Gastrocnemius medialis (tissue), 4 donors: Measurements from ENCODE around the gene PRKCE. TPM values are rescaled to one million over a fixed set of nuclear protein-coding genes. Genes with fewer than 3 reads are reported as not detected.

ENCODE experiments used
- ATAC-seq, 2 donors: fragments of 150-250 bp; one replicate each; pipeline ENCODE4 v1.9.1; 2016
- DNase-seq, 2 donors: peaks; one replicate each; pipeline ENCODE4 v3.0.0-alpha.2; 2019
- H3K27ac ChIP-seq, 4 donors: fragments of 200-600 bp; sonication (generic); 1 replicate in 1 of 4; 2 replicates in 3 of 4; pipeline ENCODE4 v1.5.1; 2016 to 2018; ENCODE audit warnings: mild to moderate bottlenecking in 2 of 4, moderate library complexity in 1 of 4
- H3K27me3 ChIP-seq, 3 donors: fragments of 200-600 bp; sonication (generic) in 2 of 3; 1 replicate in 1 of 3; 2 replicates in 2 of 3; pipeline versions ENCODE4 v1.5.1 to v1.6.0; 2016 to 2019; ENCODE audit warnings: mild to moderate bottlenecking in 1 of 3, moderate library complexity in 1 of 3
- H3K36me3 ChIP-seq, 2 donors: fragments of 200-600 bp; sonication (generic) in 1 of 2; one replicate each; pipeline ENCODE4 v1.5.1; 2017 to 2018
- H3K4me1 ChIP-seq, 2 donors: fragments of 200-600 bp; sonication (generic) in 1 of 2; one replicate each; pipeline ENCODE4 v1.5.1; 2016 to 2017; ENCODE audit warnings: mild to moderate bottlenecking in 2 of 2
- H3K4me3 ChIP-seq, 4 donors: fragments of 200-600 bp; sonication (generic) in 3 of 4; 1 replicate in 1 of 4; 2 replicates in 3 of 4; pipeline ENCODE4 v1.5.1; 2016 to 2019; ENCODE audit warnings: mild to moderate bottlenecking in 2 of 4
- H3K9me3 ChIP-seq, 3 donors: fragments of 200-600 bp; sonication (generic) in 2 of 3; 1 replicate in 1 of 3; 2 replicates in 2 of 3; pipeline ENCODE4 v1.5.1; 2016 to 2019
- CTCF ChIP-seq, 5 experiments: fragments of 450-650 bp in 3 of 5; fragments of 200-600 bp in 2 of 5; sonication (generic) in 2 of 5; IDR thresholded peaks in 4 of 5; conservative IDR thresholded peaks in 1 of 5; 1 replicate in 4 of 5; 2 replicates in 1 of 5; pipeline ENCODE4 v1.5.1; 2016 to 2019; ENCODE audit warnings: antibody characterized with exemption in 5 of 5, mild to moderate bottlenecking in 3 of 5, moderate library complexity in 3 of 5
- POLR2A ChIP-seq, 2 donors: fragments of 450-650 bp; IDR thresholded peaks; one replicate each; pipeline ENCODE4 v1.6.1; 2017; ENCODE audit warnings: antibody characterized with exemption in 2 of 2, mild to moderate bottlenecking in 2 of 2, moderate library complexity in 2 of 2
- in situ Hi-C, 4 donors: fragments of 200-750 bp; cut with MboI; loops; one replicate each; pipeline versions ENCODE4 v1.15.0 to v1.8.0; 2017; ENCODE audit warnings: low sequenced_read_pairs in 4 of 4
- intact Hi-C: fragments of 100-400 bp; cut with DNase I; formaldehyde crosslinking; loops from one replicate; pipeline ENCODE4 v1.15.1; 2023; ENCODE audit warnings: low total_unique reads
- total RNA-seq, 4 donors: library from RNA; depleted of rRNA; stranded (reverse); fragments of >200 nt; gene quantifications; one replicate each; pipeline versions ENCODE4 v1.1.0 to v1.2.3, GENCODE V29; 2016

PRKCE gene
- total RNA-seq, 4 donors from 2014 or later = 5.8 to 28.9 (median 11.8) TPM

DNA sequence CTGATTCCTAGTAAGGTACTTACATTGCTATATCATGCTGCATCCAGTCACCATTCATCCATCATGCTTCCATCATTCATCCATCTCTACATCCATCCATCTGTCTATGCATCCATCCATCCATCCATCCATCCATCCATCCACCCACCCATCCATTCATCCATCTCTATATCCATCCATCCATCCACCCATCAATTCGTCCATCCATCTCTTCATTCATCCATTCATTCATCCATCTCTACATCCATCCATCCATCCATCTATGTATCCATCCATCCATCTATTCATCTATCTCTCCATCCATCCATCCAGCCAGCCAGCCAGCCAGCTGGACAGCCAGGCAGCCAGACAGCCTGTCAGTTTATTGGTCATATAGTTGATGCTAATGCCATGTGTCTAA lies 20.7 kb downstream of the PRKCE start:
- Histone ChIP-seq H3K9me3 (no peaks in the 10 kb centered on the region), H3K4me1 (peaks cover 17 to 28% of the 10 kb centered on the region in 2 donors), H3K27me3 (no peaks in the 10 kb centered on the region), H3K36me3 (no peaks in the 10 kb centered on the region), H3K4me3 (no peak overlapping the region), H3K27ac (no peak overlapping the region)
- no peak for TF ChIP-seq POLR2A (IDR thresholded peaks at IDR 0.05)
- no peak for TF ChIP-seq CTCF (IDR thresholded peaks at IDR 0.05 in 4 of 5, conservative IDR thresholded peaks at IDR 0.05 in 1 of 5)
- intact Hi-C loops = no loop called here
- ATAC-seq = no peak
- no peak for DNase-seq
- in situ Hi-C loops = no loop called here

GRCh38 chr2:45674035-45674816 lies 22.8 kb downstream of the PRKCE start:
- no peak overlapping the region for H3K27ac ChIP-seq
- peaks cover 17 to 28% of the 10 kb centered on the region in 2 donors for H3K4me1 ChIP-seq
- no peak for TF ChIP-seq POLR2A (IDR thresholded peaks at IDR 0.05)
- no peak for TF ChIP-seq CTCF (IDR thresholded peaks at IDR 0.05 in 4 of 5, conservative IDR thresholded peaks at IDR 0.05 in 1 of 5)
- ATAC-seq (no peak), DNase-seq (no peak)
- no peaks in the 10 kb centered on the region for H3K27me3 ChIP-seq
- H3K9me3 ChIP-seq = no peaks in the 10 kb centered on the region
- in situ Hi-C loops = no loop called here
- H3K4me3 ChIP-seq = no peak overlapping the region
- no peaks in the 10 kb centered on the region for H3K36me3 ChIP-seq
- intact Hi-C loops = no loop called here

GRCh38 chr2:45675263-45675812 lies 23.9 kb downstream of the PRKCE start:
- no peak overlapping the region for H3K4me3 ChIP-seq
- DNase-seq = no peak
- no peaks in the 10 kb centered on the region for H3K27me3 ChIP-seq
- H3K27ac ChIP-seq = no peak overlapping the region
- H3K36me3 ChIP-seq = no peaks in the 10 kb centered on the region
- no peaks in the 10 kb centered on the region for H3K9me3 ChIP-seq
- TF ChIP-seq POLR2A (IDR thresholded peaks at IDR 0.05) (no peak), CTCF (IDR thresholded peaks at IDR 0.05 in 4 of 5, conservative IDR thresholded peaks at IDR 0.05 in 1 of 5) (no peak)
- in situ Hi-C loops = no loop called here
- H3K4me1 ChIP-seq = peaks cover 17 to 28% of the 10 kb centered on the region in 2 donors
- no peak for ATAC-seq
- intact Hi-C loops = no loop called here

- in situ Hi-C loops = no loop called here
- no peaks in the 10 kb centered on the region for H3K36me3 ChIP-seq
- DNase-seq (no peak), ATAC-seq (no peak)
- TF ChIP-seq CTCF (IDR thresholded peaks at IDR 0.05 in 4 of 5, conservative IDR thresholded peaks at IDR 0.05 in 1 of 5) = no peak
- no peak overlapping the region for H3K4me3 ChIP-seq
- intact Hi-C loops = no loop called here
- no peak overlapping the region for H3K27ac ChIP-seq
- no peaks in the 10 kb centered on the region for H3K27me3 ChIP-seq
- H3K9me3 ChIP-seq = no peaks in the 10 kb centered on the region
- H3K4me1 ChIP-seq = peaks cover 17 to 28% of the 10 kb centered on the region in 2 donors
Observed at GRCh38 chr2:45676088-45676487, 24.6 kb downstream of the PRKCE start.
